Ectodermal cell (in vitro differentiated cells): ENCODE results near the gene XPO1.
"Not testable (repeated sequence)": the region's sequence is repeated elsewhere in the genome, so short reads cannot be mapped to it uniquely, and the experiment has no call there.

Experiments used
- H3K27ac ChIP-seq: 2 replicates; pipeline ENCODE4 v1.7.0; 2013; ENCODE audit warnings: mild to moderate bottlenecking, low read depth, low read length; ENCODE audit not compliant: insufficient read depth, poor library complexity, severe bottlenecking
- H3K27me3 ChIP-seq: 2 replicates; pipeline ENCODE4 v1.7.0; 2013; ENCODE audit warnings: mild to moderate bottlenecking, low read length; ENCODE audit not compliant: insufficient read depth, control insufficient read depth, poor library complexity, severe bottlenecking
- H3K36me3 ChIP-seq: one replicate; pipeline ENCODE4 v1.7.0; 2013; ENCODE audit warnings: low read length; ENCODE audit not compliant: control insufficient read depth, insufficient read depth
- H3K4me1 ChIP-seq: one replicate; pipeline ENCODE4 v1.7.0; 2013; ENCODE audit warnings: low read length; ENCODE audit not compliant: control insufficient read depth, insufficient read depth
- H3K4me3 ChIP-seq: 2 replicates; pipeline ENCODE4 v1.7.0; 2013; ENCODE audit warnings: low read depth, low read length, control low read depth; ENCODE audit not compliant: insufficient read depth
- H3K9me3 ChIP-seq: 2 replicates; pipeline ENCODE4 v1.7.0; 2013; ENCODE audit warnings: mild to moderate bottlenecking, low read length, moderate library complexity; ENCODE audit not compliant: control insufficient read depth
- WGBS, 2 experiments: methylation state at CpG; one replicate each; pipeline ENCODE4 v1.1.7; 2013; ENCODE audit warnings: missing lambda C conversion rate in 2 of 2; 5-methylcytosine and 5-hydroxymethylcytosine counted together

XPO1 gene

DNA sequence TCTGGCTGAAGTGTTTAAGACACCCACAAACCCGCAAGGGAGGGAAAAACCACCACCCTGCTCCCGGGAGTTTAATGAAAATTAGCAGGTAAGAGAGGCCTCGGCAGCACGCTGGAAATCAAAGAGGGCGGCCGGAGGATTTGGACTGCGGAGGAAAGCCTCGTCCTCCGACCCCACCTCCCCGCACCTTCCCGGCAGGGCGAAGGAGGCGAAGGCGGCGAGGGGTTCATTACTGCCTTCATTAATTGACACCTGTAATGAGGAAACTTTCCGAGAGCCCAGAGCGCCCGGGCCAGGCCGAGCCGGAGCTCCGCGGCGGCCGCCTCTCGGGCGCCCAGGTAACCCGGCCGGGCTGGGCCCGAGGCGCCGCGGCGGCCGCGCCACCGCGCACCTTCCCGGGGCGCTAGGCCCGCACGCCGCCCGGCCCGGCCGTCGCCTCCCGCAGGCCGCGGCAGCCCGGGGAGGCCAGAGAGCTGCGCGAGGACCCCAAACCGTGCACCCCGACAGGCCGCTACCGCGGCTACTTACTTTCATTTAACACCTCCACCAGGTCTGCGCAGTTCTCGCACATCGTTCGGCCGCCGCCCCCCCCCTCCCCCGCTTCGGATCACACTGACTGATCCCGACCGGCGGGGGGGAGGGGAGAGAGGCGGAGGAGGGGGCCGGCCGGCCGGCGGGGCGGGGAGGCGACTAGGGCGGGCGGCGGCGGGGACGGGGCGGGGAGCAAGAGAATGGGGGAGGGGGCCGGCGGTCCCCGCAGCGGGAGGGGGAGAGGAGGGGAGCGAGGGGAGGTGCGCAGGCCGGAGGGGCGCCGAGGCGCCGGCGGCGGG, 67.8 kb downstream of the XPO1 start:
- H3K27me3 ChIP-seq: no peaks in the 10 kb centered on the region
- peak overlapping the region; percentile 87 for H3K27ac ChIP-seq
- peak overlapping the region; percentile 69 for H3K4me3 ChIP-seq
- no peaks in the 10 kb centered on the region for H3K4me1 ChIP-seq
- no peaks in the 10 kb centered on the region for H3K36me3 ChIP-seq
- 1% methylated on average over 70 to 79 of the region's 94 CpGs for WGBS, 2 experiments
- H3K9me3 ChIP-seq: no peaks in the 10 kb centered on the region

DNA sequence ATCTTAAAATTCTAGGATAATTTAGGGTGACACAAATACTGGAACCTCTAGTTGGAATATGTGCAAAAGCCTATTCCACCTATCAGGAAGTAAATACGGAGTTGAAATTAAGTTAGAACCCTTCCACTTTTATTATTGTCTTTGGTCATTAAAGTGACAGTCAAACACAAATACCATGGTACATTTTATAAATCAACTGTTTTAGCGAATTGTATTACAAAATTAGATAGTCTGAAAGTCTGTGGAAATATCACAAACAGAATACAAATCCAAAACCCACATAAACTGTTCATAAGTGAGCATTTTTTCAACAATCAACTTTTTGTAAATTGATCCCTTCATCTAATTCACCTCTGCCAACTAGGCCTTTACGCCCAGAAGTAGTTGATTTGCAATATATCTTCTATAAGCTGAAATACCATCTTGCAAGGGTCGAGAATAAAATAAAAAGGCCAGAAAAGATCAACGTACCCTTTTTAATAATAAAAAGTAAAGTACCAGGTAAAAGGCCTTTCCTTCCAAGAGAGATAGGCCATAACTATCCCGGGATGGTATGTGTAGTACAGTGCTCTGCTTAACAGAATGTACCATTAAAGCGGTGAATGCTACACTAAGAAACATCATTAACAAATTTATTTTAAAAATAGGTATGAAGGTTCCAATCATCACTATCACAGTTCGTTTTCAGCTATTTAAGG, 68.6 kb downstream of the XPO1 start:
- no peaks in the 10 kb centered on the region for H3K27me3 ChIP-seq
- peak overlapping the region; percentile 87 for H3K27ac ChIP-seq
- 19 to 20% methylated on average over 1 to 6 of the region's 8 CpGs for WGBS, 2 experiments
- H3K4me1 ChIP-seq: no peaks in the 10 kb centered on the region
- H3K36me3 ChIP-seq: no peaks in the 10 kb centered on the region
- peak overlapping the region; percentile 69 for H3K4me3 ChIP-seq
- no peaks in the 10 kb centered on the region for H3K9me3 ChIP-seq

DNA sequence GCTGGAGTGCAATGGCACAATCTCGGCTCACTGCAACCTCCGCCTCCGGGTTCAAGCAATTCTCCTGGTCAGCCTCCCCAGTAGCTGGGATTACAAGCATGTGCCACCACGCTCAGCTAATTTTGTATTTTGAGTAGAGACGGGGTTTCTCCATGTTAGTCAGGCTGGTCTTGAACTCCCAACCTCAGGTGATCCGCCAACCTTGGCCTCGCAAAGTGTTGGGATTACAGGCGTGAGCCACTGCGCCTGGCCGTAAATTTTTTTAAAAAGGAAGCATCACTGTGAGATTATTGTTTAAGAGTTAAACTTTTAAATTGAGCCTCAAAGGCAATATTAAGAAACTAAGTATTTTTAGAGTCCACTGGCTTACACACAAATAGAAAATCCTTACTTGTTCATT, 69.9 kb downstream of the XPO1 start:
- not testable (repeated sequence) for H3K27ac ChIP-seq, H3K9me3 ChIP-seq, H3K36me3 ChIP-seq, H3K27me3 ChIP-seq, H3K4me3 ChIP-seq, H3K4me1 ChIP-seq
- 91 to 95% methylated on average over 10 of the region's 10 CpGs for WGBS, 2 experiments

DNA sequence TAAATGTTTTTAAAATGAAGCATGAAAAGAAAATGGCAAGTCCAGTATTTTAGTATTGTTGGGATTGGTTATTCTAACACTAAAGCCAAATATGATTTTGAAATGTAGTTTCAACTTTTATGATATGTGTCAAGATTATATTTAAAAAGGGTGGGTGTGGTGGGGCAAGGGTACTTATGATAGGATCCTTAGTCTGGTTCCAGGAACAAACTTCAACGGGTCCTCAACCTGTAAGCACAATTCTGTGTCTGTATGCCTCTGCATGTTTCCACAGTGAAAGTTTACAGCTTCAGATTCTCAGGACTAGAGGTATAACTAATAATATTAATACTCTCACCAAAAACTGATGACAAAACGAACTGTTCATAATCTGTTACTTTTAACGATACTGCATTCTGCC, 73.1 kb downstream of the XPO1 start:
- H3K4me3 ChIP-seq: no peak overlapping the region
- H3K27me3 ChIP-seq: no peaks in the 10 kb centered on the region
- WGBS, 2 experiments: 88 to 89% methylated on average over 3 of the region's 3 CpGs
- H3K4me1 ChIP-seq: no peaks in the 10 kb centered on the region
- no peak overlapping the region for H3K27ac ChIP-seq
- no peaks in the 10 kb centered on the region for H3K9me3 ChIP-seq
- no peaks in the 10 kb centered on the region for H3K36me3 ChIP-seq

DNA sequence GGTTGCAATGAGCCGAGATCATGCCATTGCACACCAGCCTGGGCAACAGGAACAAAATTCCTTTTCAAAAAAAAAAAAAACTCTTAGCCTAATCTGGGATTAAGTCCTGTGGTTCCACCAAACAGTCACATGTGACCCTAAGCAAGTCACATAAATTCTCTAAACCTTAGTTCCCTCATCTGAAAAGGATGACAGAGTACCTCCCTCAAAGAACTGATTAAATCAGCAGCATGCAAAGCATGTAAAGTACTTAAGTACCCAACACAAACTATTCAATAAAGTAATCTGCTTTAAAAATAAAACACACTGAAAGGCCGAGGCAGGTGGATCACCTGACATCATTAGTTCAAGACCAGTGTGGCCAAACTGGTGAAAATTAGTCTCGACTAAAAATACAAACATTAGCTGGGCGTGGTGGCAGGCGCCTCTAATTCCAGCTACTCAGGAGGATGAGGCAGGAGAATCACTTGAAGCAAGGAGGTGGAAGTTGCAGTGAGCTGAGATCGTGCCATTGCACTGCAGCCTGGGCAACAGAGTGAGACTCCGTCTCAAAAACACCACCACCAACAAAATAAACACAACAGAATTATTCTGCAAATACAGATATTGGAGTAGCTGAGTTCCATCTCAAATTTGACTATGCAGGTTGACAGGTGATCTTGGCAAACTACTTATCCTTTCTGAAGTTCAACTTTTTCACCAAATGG, 74.2 kb downstream of the XPO1 start:
- 78 to 82% methylated on average over 7 of the region's 7 CpGs for WGBS, 2 experiments
- Histone ChIP-seq H3K4me1 (no peaks in the 10 kb centered on the region), H3K36me3 (no peaks in the 10 kb centered on the region), H3K4me3 (no peak overlapping the region), H3K27me3 (no peaks in the 10 kb centered on the region), H3K27ac (peak overlapping the region; percentile 51), H3K9me3 (no peaks in the 10 kb centered on the region)

DNA sequence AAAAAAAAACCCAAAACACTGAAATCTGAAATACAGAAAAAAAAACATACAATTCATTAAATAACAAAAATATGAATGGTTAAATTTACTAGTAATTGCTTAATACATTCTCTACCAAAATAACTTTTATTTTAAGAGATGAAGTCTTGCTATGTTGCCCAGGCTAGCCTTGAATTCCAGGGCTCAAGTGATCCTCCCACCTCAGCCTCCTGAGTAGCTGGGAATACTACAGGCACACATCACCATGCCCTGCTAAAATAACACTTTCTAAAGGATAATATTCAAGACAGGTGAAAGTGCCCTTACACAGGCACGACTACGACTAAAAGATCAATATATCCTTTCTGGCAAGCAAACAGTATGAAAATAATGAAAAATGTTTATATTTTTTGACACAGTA, 76.8 kb downstream of the XPO1 start:
- H3K27ac ChIP-seq: no peak overlapping the region
- no peaks in the 10 kb centered on the region for H3K9me3 ChIP-seq
- 100% methylated on average over 2 of the region's 2 CpGs for whole genome bisulfite sequencing, 2 experiments

DNA sequence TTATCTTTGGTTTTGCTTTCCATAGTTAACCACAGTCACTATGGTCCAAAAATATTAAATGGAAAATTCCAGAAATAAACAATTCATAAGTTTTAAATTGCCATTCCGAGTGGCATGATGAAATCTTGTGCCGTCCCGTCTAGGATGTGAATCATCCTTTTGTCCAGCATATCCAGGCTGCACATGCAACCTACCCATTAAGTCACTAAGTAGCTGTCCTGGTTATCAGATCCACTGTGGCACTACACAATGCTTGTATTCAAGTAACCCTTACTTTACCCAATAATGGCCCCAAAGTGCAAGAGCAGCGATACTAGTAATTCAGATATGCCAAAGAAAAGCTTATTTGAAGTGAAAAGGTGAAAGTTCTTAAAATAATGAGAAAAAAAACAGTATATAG, 78.0 kb downstream of the XPO1 start:
- no peaks in the 10 kb centered on the region for H3K4me1 ChIP-seq
- H3K27me3 ChIP-seq: no peaks in the 10 kb centered on the region
- no peaks in the 10 kb centered on the region for H3K9me3 ChIP-seq
- no peak overlapping the region for H3K27ac ChIP-seq
- H3K36me3 ChIP-seq: no peaks in the 10 kb centered on the region
- no peak overlapping the region for H3K4me3 ChIP-seq
- 94 to 97% methylated on average over 4 of the region's 4 CpGs for WGBS, 2 experiments

More for the DNA sequence above, 76.8 kb downstream of the XPO1 start:
- Histone ChIP-seq H3K4me3 (no peak overlapping the region), H3K4me1 (no peaks in the 10 kb centered on the region), H3K27me3 (no peaks in the 10 kb centered on the region), H3K36me3 (no peaks in the 10 kb centered on the region)

DNA sequence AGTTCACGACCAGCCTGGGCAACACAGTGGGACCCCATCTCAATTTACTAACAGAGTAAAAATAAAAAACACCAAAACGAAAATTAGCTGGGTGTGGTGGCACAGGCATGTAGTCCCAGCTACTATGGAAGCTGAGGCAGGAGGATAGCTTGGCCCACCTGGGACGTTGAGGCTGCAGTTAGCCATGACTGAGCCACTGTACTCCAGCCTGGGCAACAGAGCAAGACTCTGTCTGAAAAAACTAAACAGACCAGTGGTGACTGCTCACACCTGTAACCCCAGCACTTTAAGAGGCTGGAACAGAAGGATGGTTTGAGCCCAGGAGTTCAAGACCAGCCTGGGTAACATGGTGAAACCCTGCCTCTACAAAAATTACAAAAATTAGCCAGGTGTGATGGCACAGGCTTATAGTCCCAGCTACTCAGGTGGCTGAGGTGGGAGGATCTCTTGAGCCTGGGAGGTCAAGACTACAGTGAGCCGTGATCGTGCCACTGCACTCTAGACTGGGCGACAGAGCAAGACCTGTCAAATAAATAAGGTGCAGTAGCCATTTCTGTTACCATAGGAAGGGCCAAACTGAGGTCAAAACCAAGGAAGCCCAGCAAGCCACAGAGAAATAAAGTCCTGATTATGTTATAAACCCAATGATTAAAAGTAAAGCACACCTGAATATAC, 81.3 kb downstream of the XPO1 start:
- 89 to 96% methylated on average over 6 of the region's 6 CpGs for WGBS, 2 experiments

DNA sequence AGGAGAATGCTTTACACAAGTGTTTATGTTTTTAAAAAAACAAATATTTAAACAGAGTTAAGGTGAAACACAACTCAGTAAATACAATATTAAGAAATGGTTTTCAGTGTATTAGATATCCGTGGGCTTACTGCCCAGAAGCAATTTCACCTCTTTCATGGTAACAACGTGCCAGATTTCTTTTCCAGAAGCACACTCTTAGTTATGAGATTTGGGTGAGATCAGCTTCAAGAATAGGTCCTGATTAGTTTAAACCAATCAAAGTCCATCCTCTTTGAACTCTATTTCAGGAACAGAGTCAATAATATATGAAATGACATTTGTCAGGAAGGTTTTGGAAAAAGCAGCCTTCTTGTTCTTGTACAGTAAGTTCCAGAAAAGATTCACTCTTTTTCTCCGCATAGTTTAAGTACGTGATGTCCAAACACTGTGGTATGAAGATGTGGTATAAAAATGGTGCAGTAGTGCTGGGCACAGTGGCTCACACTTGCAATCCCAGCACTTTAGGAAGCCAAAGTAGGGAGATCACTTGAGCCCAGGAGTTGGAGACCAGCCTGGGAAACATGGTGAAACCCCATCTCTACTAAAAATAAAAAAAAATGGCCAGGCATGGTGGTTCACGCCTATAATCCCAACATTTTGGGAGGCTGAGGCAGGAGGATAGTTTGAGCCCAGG, 81.9 kb downstream of the XPO1 start:
- no peak overlapping the region for H3K4me3 ChIP-seq
- no peaks in the 10 kb centered on the region for H3K27me3 ChIP-seq
- no peaks in the 10 kb centered on the region for H3K4me1 ChIP-seq
- H3K27ac ChIP-seq: no peak overlapping the region
- no peaks in the 10 kb centered on the region for H3K9me3 ChIP-seq
- no peaks in the 10 kb centered on the region for H3K36me3 ChIP-seq
- 93 to 99% methylated on average over 5 of the region's 5 CpGs for WGBS, 2 experiments

More for the DNA sequence above, 81.3 kb downstream of the XPO1 start:
- H3K9me3 ChIP-seq: no peaks in the 10 kb centered on the region
- H3K4me1 ChIP-seq: no peaks in the 10 kb centered on the region
- no peaks in the 10 kb centered on the region for H3K27me3 ChIP-seq
- no peaks in the 10 kb centered on the region for H3K36me3 ChIP-seq
- no peak overlapping the region for H3K27ac ChIP-seq
- no peak overlapping the region for H3K4me3 ChIP-seq
